ENCODE data around the gene CDKN1C.

CDKN1C gene

DNA sequence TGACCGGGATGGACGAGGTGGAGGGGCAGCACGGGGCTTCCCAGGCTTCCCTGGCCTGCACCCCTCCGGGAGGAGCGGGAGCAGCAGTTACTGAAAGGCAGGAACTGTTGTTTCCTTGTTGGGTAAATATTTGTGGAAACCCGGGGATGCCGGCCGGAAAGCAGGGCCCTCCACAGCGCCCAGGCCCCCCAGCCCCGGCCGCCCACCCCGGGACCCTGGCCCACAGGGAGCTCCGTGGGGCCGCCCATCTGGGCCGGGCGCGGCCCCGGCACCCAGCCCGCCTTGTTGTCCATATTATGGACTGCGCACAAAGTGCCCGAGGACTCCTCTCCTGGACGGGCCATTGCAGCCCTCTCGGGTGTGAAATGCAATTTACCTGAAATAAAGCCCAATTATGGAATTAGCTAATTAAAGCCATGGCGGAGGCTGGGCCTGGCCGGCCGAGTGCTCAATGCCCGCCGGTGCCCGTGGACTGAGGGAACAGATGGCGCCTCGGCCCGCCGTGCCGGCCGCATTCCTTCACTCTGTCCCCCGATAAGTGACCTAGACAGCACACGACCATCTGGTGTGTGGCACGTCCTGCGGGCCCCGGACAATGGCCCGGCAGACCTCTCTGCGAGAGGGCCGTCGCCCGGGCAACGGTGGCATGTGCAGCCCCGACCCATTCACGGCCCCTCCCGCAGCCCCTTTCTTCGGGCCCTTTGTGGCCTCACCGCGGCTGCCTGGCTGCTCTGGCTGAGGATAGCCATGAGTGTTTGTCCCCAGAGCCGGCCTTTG, 35.4 kb downstream of the CDKN1C start:
- Histone ChIP-seq H3K36me3 (replicated peaks) (no peaks in the 10 kb centered on the region), H3K27me3 (replicated peaks) (no peaks in the 10 kb centered on the region), H3K27ac (no peak overlapping the region), H3K4me3 (ENCODE audit: low read depth, low read length) (no peak overlapping the region)
- in situ Hi-C loops (cut with HindIII; ENCODE audit: low pct_ligation_motif_present, low sequenced_read_pairs): no loop called here
- no peak for DNase-seq
- TF ChIP-seq, protein P1, sequence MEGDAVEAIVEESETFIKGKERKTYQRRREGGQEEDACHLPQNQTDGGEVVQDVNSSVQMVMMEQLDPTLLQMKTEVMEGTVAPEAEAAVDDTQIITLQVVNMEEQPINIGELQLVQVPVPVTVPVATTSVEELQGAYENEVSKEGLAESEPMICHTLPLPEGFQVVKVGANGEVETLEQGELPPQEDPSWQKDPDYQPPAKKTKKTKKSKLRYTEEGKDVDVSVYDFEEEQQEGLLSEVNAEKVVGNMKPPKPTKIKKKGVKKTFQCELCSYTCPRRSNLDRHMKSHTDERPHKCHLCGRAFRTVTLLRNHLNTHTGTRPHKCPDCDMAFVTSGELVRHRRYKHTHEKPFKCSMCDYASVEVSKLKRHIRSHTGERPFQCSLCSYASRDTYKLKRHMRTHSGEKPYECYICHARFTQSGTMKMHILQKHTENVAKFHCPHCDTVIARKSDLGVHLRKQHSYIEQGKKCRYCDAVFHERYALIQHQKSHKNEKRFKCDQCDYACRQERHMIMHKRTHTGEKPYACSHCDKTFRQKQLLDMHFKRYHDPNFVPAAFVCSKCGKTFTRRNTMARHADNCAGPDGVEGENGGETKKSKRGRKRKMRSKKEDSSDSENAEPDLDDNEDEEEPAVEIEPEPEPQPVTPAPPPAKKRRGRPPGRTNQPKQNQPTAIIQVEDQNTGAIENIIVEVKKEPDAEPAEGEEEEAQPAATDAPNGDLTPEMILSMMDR (IDR thresholded peaks at IDR 0.05; ENCODE audit: low read depth, low read length, missing control alignments): no peak

DNA sequence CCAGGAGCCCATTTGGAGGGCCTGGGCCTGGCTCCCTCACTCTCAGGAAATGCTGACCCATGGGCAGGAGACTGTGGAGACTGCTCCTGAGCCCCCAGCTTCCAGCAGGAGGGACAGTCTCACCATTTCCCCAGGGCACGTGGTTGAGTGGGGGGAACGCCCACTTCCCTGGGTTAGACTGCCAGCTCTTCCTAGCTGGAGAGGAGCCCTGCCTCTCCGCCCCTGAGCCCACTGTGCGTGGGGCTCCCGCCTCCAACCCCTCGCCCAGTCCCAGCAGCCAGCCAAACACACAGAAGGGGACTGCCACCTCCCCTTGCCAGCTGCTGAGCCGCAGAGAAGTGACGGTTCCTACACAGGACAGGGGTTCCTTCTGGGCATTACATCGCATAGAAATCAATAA, 37.1 kb downstream of the CDKN1C start:
- in situ Hi-C loops (cut with HindIII; ENCODE audit: low pct_ligation_motif_present, low sequenced_read_pairs): no loop called here
- no peak overlapping the region for H3K4me3 ChIP-seq (ENCODE audit: low read depth, low read length)
- H3K27me3 ChIP-seq (replicated peaks): no peaks in the 10 kb centered on the region

DNA sequence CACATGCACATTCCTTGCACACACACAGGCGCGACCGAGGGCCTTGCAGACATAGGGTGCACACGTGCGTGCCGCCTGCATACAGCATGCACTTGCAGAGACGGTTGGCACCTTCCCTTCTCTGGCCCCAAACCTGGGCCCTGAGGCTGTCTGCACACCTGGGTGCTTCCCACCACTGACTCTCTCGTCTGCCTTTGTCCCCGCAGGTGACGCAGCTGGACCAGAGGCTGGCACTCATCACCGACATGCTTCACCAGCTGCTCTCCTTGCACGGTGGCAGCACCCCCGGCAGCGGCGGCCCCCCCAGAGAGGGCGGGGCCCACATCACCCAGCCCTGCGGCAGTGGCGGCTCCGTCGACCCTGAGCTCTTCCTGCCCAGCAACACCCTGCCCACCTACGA, 38.0 kb downstream of the CDKN1C start:
- Histone ChIP-seq H3K27ac (no peak overlapping the region), H3K36me3 (replicated peaks) (no peaks in the 10 kb centered on the region), H3K27me3 (replicated peaks) (no peaks in the 10 kb centered on the region), H3K4me3 (ENCODE audit: low read depth, low read length) (no peak overlapping the region)
- TF ChIP-seq, protein P1 (IDR thresholded peaks at IDR 0.05; ENCODE audit: low read depth, low read length, missing control alignments): no peak
- DNase-seq: no peak
- in situ Hi-C loops (cut with HindIII; ENCODE audit: low pct_ligation_motif_present, low sequenced_read_pairs): no loop called here

More for the DNA sequence above, 37.1 kb downstream of the CDKN1C start:
- TF ChIP-seq, protein P1 (IDR thresholded peaks at IDR 0.05; ENCODE audit: low read depth, low read length, missing control alignments): no peak
- Histone ChIP-seq H3K27ac (no peak overlapping the region), H3K36me3 (replicated peaks) (no peaks in the 10 kb centered on the region)
- no peak for DNase-seq

DNA sequence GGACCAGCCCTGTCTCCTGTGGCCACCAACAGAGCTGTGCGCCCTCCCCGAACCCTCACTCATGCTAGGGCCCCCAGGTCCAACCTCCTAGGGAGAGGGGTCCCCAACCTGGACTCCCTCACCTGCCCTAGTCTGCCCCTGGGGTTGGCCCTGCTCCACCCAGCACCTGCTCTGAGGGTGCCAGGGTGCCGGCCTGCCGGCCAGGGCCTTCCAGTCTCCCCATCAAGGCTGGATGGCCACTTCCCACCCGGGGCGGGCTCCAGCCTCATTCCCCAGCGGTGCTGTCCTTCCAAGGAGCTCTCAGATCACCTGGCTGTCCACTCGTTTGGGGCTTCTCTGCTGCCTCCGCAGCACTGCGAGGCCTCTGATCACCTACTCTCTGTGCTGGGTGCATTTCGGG, 39.1 kb downstream of the CDKN1C start:
- in situ Hi-C loops (cut with HindIII; ENCODE audit: low pct_ligation_motif_present, low sequenced_read_pairs): no loop called here
- H3K27me3 ChIP-seq (replicated peaks): no peaks in the 10 kb centered on the region
- TF ChIP-seq, protein P1 (IDR thresholded peaks at IDR 0.05; ENCODE audit: low read depth, low read length, missing control alignments): no peak
- H3K4me3 ChIP-seq (ENCODE audit: low read depth, low read length): no peak overlapping the region
- DNase-seq: no peak
- H3K27ac ChIP-seq: no peak overlapping the region
- no peaks in the 10 kb centered on the region for H3K36me3 ChIP-seq (replicated peaks)

DNA sequence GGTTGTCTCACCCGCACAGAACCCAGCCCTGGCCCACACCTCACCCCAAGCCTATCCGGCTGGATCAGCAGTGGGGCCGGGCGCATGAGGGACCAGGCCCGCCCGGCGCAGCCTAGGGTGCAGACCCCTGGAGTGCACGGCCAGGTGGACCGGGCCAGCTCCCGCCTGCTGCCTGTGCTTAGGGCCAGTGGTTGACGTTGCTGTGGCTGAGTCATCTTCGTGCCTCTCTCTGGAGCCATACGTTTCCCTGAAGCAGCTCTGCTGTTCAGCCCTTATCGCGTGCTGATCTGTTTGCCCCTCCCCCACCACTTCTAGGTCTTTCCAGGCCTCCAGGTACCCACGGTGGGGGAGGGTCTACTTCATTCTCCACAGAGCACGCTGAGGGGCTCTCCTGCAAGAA, 39.5 kb downstream of the CDKN1C start:
- Histone ChIP-seq H3K27me3 (replicated peaks) (no peaks in the 10 kb centered on the region), H3K36me3 (replicated peaks) (no peaks in the 10 kb centered on the region), H3K27ac (no peak overlapping the region), H3K4me3 (ENCODE audit: low read depth, low read length) (no peak overlapping the region)
- DNase-seq: peak; percentile 14
- TF ChIP-seq, protein P1 (IDR thresholded peaks at IDR 0.05; ENCODE audit: low read depth, low read length, missing control alignments): no peak
- in situ Hi-C loops (cut with HindIII; ENCODE audit: low pct_ligation_motif_present, low sequenced_read_pairs): no loop called here

DNA sequence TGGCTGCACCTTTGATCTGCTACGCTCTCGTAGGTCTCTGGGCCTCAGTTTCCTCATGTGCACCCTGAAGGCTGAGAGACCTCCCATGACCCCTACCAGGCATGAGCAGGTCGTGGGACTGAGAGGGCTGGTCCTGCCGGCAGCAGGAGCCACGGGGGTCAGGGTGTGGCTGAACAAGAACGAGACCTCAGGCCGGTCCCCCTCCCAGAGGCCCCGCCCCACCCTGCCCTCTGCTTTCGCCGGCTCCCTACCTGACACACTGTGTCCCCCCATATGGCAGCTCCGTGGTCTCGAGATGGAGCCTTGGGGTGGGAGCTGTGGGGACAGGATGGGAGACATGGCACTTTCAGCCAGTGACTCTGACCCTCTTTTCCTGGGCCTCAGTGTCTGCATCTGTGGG, 40.6 kb downstream of the CDKN1C start:
- Histone ChIP-seq H3K27ac (no peak overlapping the region), H3K27me3 (replicated peaks) (no peaks in the 10 kb centered on the region), H3K4me3 (ENCODE audit: low read depth, low read length) (no peak overlapping the region), H3K36me3 (replicated peaks) (no peaks in the 10 kb centered on the region)
- in situ Hi-C loops (cut with HindIII; ENCODE audit: low pct_ligation_motif_present, low sequenced_read_pairs): no loop called here
- TF ChIP-seq, protein P1 (IDR thresholded peaks at IDR 0.05; ENCODE audit: low read depth, low read length, missing control alignments): no peak
- DNase-seq: no peak

All from brain microvascular endothelial cell (primary cell).